GM06990 (cell line): ENCODE data around the gene PRKD2.

Experiments used
- DNase-seq: peaks from one replicate; pipeline ENCODE4 v3.0.0-alpha.2; 2011; ENCODE audit not compliant: insufficient read length; ENCODE audit errors: extremely low read depth
- H3K27me3 ChIP-seq: replicated peaks from 2 replicates; pipeline ENCODE4 v1.6.0; 2011; ENCODE audit warnings: low read length; ENCODE audit not compliant: control insufficient read depth, insufficient read depth
- H3K36me3 ChIP-seq: 2 replicates; pipeline ENCODE4 v1.5.1; 2011; ENCODE audit warnings: low read length; ENCODE audit not compliant: control insufficient read depth, insufficient read depth
- H3K4me3 ChIP-seq: replicated peaks from 2 replicates; pipeline ENCODE4 v1.5.1; 2011; ENCODE audit warnings: low read depth, mild to moderate bottlenecking, control low read depth, low read length
- CTCF ChIP-seq: IDR thresholded peaks from 2 replicates; pipeline ENCODE4 v1.5.1; 2011; ENCODE audit warnings: low read length, control low read depth, mild to moderate bottlenecking, inconsistent platforms; ENCODE audit not compliant: insufficient read depth, poor library complexity, severe bottlenecking

The PRKD2 gene

GRCh38 chr19:46731584-46731983 lies 14.7 kb upstream of the PRKD2 start:
- Histone ChIP-seq H3K36me3 (peaks cover 63% of the 10 kb centered on the region), H3K27me3 (no peaks in the 10 kb centered on the region), H3K4me3 (no peak overlapping the region)
- TF ChIP-seq CTCF: no peak
- no peak for DNase-seq

GRCh38 chr19:46731007-46731501 lies 14.1 kb upstream of the PRKD2 start:
- H3K36me3 ChIP-seq: peaks cover 64% of the 10 kb centered on the region

GRCh38 chr19:46730595-46730994 lies 13.7 kb upstream of the PRKD2 start:
- no peak for TF ChIP-seq CTCF
- Histone ChIP-seq H3K4me3 (no peak overlapping the region), H3K27me3 (no peaks in the 10 kb centered on the region), H3K36me3 (peaks cover 68% of the 10 kb centered on the region)
- no peak for DNase-seq

More at GRCh38 chr19:46731007-46731501, 14.1 kb upstream of the PRKD2 start:
- Histone ChIP-seq H3K27me3 (no peaks in the 10 kb centered on the region), H3K4me3 (no peak overlapping the region)
- no peak for TF ChIP-seq CTCF
- DNase-seq: no peak

GRCh38 chr19:46730187-46730586 lies 13.3 kb upstream of the PRKD2 start:
- Histone ChIP-seq H3K4me3 (no peak overlapping the region), H3K36me3 (peaks cover 71% of the 10 kb centered on the region), H3K27me3 (no peaks in the 10 kb centered on the region)
- DNase-seq: no peak
- no peak for TF ChIP-seq CTCF

- no peak for DNase-seq
- no peak for TF ChIP-seq CTCF
- Histone ChIP-seq H3K36me3 (peaks cover 71% of the 10 kb centered on the region), H3K4me3 (no peak overlapping the region), H3K27me3 (no peaks in the 10 kb centered on the region)
These were observed 12.8 kb upstream of the PRKD2 start for GRCh38 chr19:46729696-46730095.
